T-helper 1 cell treated with Interleukin-12 subunit alpha and Interleukin-12 subunit beta and Interleukin-4 antibody, amounts not matched to agents 30 μg/mL and 1 μg/mL, for 36 hours (primary cell): Measurements from ENCODE around the gene AMD1.

Experiments
- H3K27ac Mint-ChIP-seq: one replicate; pipeline ENCODE4 v1.8.0; 2021; ENCODE audit warnings: mild to moderate bottlenecking, mixed read lengths
- H3K27me3 Mint-ChIP-seq: one replicate; pipeline ENCODE4 v1.8.0; 2021; ENCODE audit warnings: low read depth, mixed read lengths
- H3K36me3 Mint-ChIP-seq: one replicate; pipeline ENCODE4 v1.8.0; 2021; ENCODE audit warnings: low read depth, mixed read lengths
- H3K4me1 Mint-ChIP-seq: one replicate; pipeline ENCODE4 v1.8.0; 2021; ENCODE audit warnings: low read depth, mixed read lengths
- H3K4me3 Mint-ChIP-seq: one replicate; pipeline ENCODE4 v1.8.0; 2021; ENCODE audit warnings: mild to moderate bottlenecking, moderate library complexity, mixed read lengths
- H3K9me3 Mint-ChIP-seq: one replicate; pipeline ENCODE4 v1.8.0; 2021; ENCODE audit warnings: mixed read lengths

Gene AMD1

GRCh38 chr6:110939429-110940200 lies 65.0 kb downstream of the AMD1 start:
- Mint-ChIP-seq H3K4me1 (peaks cover 8% of the 10 kb centered on the region), H3K27me3 (no peaks in the 10 kb centered on the region), H3K27ac (no peak overlapping the region), H3K4me3 (no peak overlapping the region), H3K9me3 (no peaks in the 10 kb centered on the region), H3K36me3 (no peaks in the 10 kb centered on the region)

GRCh38 chr6:110944681-110945151 lies 70.1 kb downstream of the AMD1 start:
- peaks cover 8% of the 10 kb centered on the region for H3K4me1 Mint-ChIP-seq
- no peaks in the 10 kb centered on the region for H3K9me3 Mint-ChIP-seq
- peak overlapping the region; percentile 74 for H3K27ac Mint-ChIP-seq
- peak overlapping the region; percentile 7 for H3K4me3 Mint-ChIP-seq
- H3K27me3 Mint-ChIP-seq = no peaks in the 10 kb centered on the region
- no peaks in the 10 kb centered on the region for H3K36me3 Mint-ChIP-seq
